Neural cell (in vitro differentiated cells): Measurements from ENCODE around the gene AADAT. TPM values are rescaled to one million over a fixed set of nuclear protein-coding genes. Genes with fewer than 3 reads are reported as not detected.

ENCODE experiments used
- H2AFZ ChIP-seq: fragments of 200-600, 300-800 bp; sonication (generic), shearing (Covaris generic); 2 replicates; pipeline ENCODE4 v1.6.0; 2014; ENCODE audit warnings: low read depth, mild to moderate bottlenecking, antibody characterized with exemption, low read length, moderate library complexity
- H3F3A ChIP-seq: fragments of 200-600 bp; shearing (Covaris generic); 2 replicates; pipeline ENCODE4 v1.6.1; 2016; ENCODE audit warnings: mild to moderate bottlenecking, moderate library complexity, mixed read lengths, antibody characterized with exemption, low read length; ENCODE audit not compliant: insufficient read depth, poor library complexity, severe bottlenecking
- H3K27ac ChIP-seq: fragments of 200-600, 300-800 bp; sonication (generic), shearing (Covaris generic); 2 replicates; pipeline ENCODE4 v1.5.1; 2014; ENCODE audit warnings: mild to moderate bottlenecking, low read length, moderate library complexity
- H3K27me3 ChIP-seq: fragments of 300-800, 200-600 bp; sonication (generic), shearing (Covaris generic); 2 replicates; pipeline ENCODE4 v1.6.0; 2014; ENCODE audit warnings: mild to moderate bottlenecking, low read depth, low read length, moderate library complexity; ENCODE audit not compliant: insufficient read depth
- H3K36me3 ChIP-seq: fragments of 300-800, 200-600 bp; sonication (generic), shearing (Covaris generic); 2 replicates; pipeline ENCODE4 v1.5.1; 2014; ENCODE audit warnings: mild to moderate bottlenecking, antibody characterized with exemption, low read length, moderate library complexity; ENCODE audit not compliant: insufficient read depth
- H3K4me2 ChIP-seq: fragments of 300-800, 200-600 bp; sonication (generic), shearing (Covaris generic); 2 replicates; pipeline ENCODE4 v1.6.0; 2014; ENCODE audit warnings: mild to moderate bottlenecking, low read length
- H3K4me3 ChIP-seq: fragments of 300-800, 200-600 bp; sonication (generic), shearing (Covaris generic); 2 replicates; pipeline ENCODE4 v1.5.1; 2014; ENCODE audit warnings: mild to moderate bottlenecking, low read length, moderate library complexity
- H3K79me2 ChIP-seq: fragments of 200-600 bp; shearing (Covaris generic); replicated peaks from 2 replicates; pipeline ENCODE4 v1.6.0; 2014; ENCODE audit warnings: mild to moderate bottlenecking, low read length, moderate library complexity; ENCODE audit not compliant: insufficient read depth
- H3K9ac ChIP-seq: fragments of 300-800, 200-600 bp; sonication (generic), shearing (Covaris generic); 2 replicates; pipeline ENCODE4 v1.6.1; 2016; ENCODE audit warnings: mild to moderate bottlenecking, low read length, mixed read lengths
- H3K9me2 ChIP-seq: fragments of 200-600 bp; shearing (Covaris generic); 2 replicates; pipeline ENCODE4 v1.6.1; 2016; ENCODE audit warnings: mild to moderate bottlenecking, low read length, mixed read lengths; ENCODE audit not compliant: insufficient read depth
- H3K9me3 ChIP-seq: fragments of 200-600, 300-800 bp; sonication (generic), shearing (Covaris generic); 2 replicates; pipeline ENCODE4 v1.6.1; 2016; ENCODE audit warnings: mild to moderate bottlenecking, mixed run types, low read length, moderate library complexity, mixed read lengths
- H4K20me1 ChIP-seq: fragments of 200-600 bp; shearing (Covaris generic); 2 replicates; pipeline ENCODE4 v1.6.1; 2016; ENCODE audit warnings: mild to moderate bottlenecking, mixed run types; ENCODE audit not compliant: insufficient read depth
- CTCF ChIP-seq: fragments of 450-650 bp; IDR thresholded peaks from 2 replicates; pipeline ENCODE4 v1.5.1; 2014; ENCODE audit warnings: antibody characterized with exemption, mild to moderate bottlenecking, moderate library complexity; ENCODE audit not compliant: poor library complexity, severe bottlenecking
- EP300 ChIP-seq: fragments of 450-650 bp; conservative IDR thresholded peaks from 2 replicates; pipeline ENCODE4 v1.6.1; 2014; ENCODE audit warnings: antibody characterized with exemption, mild to moderate bottlenecking, moderate library complexity; ENCODE audit not compliant: poor library complexity, severe bottlenecking
- EZH2 ChIP-seq: fragments of 200-600, 300-800 bp; shearing (Covaris generic), sonication (generic); IDR thresholded peaks from 2 replicates; pipeline ENCODE4 v1.6.1; 2014; ENCODE audit warnings: antibody characterized with exemption, low read length, borderline replicate concordance, mild to moderate bottlenecking; ENCODE audit not compliant: insufficient read depth, poor library complexity, severe bottlenecking
- MXI1 ChIP-seq: fragments of 450-650 bp; conservative IDR thresholded peaks from 2 replicates; pipeline ENCODE4 v1.6.1; 2014; ENCODE audit warnings: antibody characterized with exemption, mild to moderate bottlenecking; ENCODE audit not compliant: poor library complexity, severe bottlenecking
- POLR2AphosphoS5 ChIP-seq: IDR thresholded peaks from 2 replicates; pipeline ENCODE4 v1.6.1; 2012
- RAD21 ChIP-seq: fragments of 450-650 bp; conservative IDR thresholded peaks from 2 replicates; pipeline ENCODE4 v1.6.1; 2014; ENCODE audit warnings: antibody characterized with exemption, mild to moderate bottlenecking, moderate library complexity
- REST ChIP-seq: IDR thresholded peaks from 2 replicates; pipeline ENCODE4 v1.6.1; 2012; ENCODE audit warnings: borderline replicate concordance
- SMC3 ChIP-seq: fragments of 450-650 bp; conservative IDR thresholded peaks from 2 replicates; pipeline ENCODE4 v1.6.1; 2014; ENCODE audit warnings: antibody characterized with exemption, mild to moderate bottlenecking, moderate library complexity; ENCODE audit not compliant: poor library complexity
- TAF1 ChIP-seq: IDR thresholded peaks from 2 replicates; pipeline ENCODE4 v1.6.1; 2012; ENCODE audit warnings: low read depth
- polyA plus RNA-seq: library from polyadenylated mRNA; depleted of rRNA; stranded (reverse); fragments of >200 nt; gene quantifications from 2 replicates; pipeline ENCODE4 v1.2.3, GENCODE V29; 2014

AADAT gene
- polyA plus RNA-seq, 1 donor from 2014 or later: 79.3 TPM

GRCh38 chr4:170026253-170027021, 63.3 kb downstream of the AADAT start, which contains the start of gene MFAP3L:
TSS of gene MFAP3L (minus strand) at chr4:170026395. CDS start at chr4:170005877, 20,518 bp downstream.
- H3K9me3 ChIP-seq: no peaks in the 10 kb centered on the region
- H3F3A ChIP-seq: no peaks in the 10 kb centered on the region
- H3K4me3 ChIP-seq: peak within 1 kb of the TSS; percentile 76
- peaks cover 15% of the 10 kb centered on the region for H3K27me3 ChIP-seq
- peak within 1 kb of the TSS; percentile 52 for H3K9ac ChIP-seq
- H3K4me2 ChIP-seq: peak within 1 kb of the TSS; percentile 66
- no peaks in the 10 kb centered on the region for H3K79me2 ChIP-seq
- peak within 1 kb of the TSS; percentile 46 for H2AFZ ChIP-seq
- H4K20me1 ChIP-seq: no peaks in the 10 kb centered on the region
- no peaks in the 10 kb centered on the region for H3K9me2 ChIP-seq
- TF ChIP-seq EP300 (no peak), RAD21 (peak; percentile 50), TAF1 (no peak), SMC3 (no peak), REST (no peak), MXI1 (peak; percentile 69), POLR2AphosphoS5 (peak; percentile 19), EZH2 (no peak), CTCF (peak; percentile 58)
- no peaks in the 10 kb centered on the region for H3K36me3 ChIP-seq
- no peak within 1 kb of the TSS for H3K27ac ChIP-seq

GRCh38 chr4:170025523-170026252, 64.1 kb downstream of the AADAT start:
- Histone ChIP-seq H2AFZ (no peak overlapping the region), H3K79me2 (no peaks in the 10 kb centered on the region), H3K27ac (no peak overlapping the region), H3K27me3 (peaks cover 15% of the 10 kb centered on the region), H3K9me2 (no peaks in the 10 kb centered on the region), H3K36me3 (no peaks in the 10 kb centered on the region), H3K4me2 (peak overlapping the region; percentile 22), H3F3A (no peaks in the 10 kb centered on the region), H3K9ac (peak overlapping the region; percentile 49), H3K9me3 (no peaks in the 10 kb centered on the region), H3K4me3 (peak overlapping the region; percentile 76), H4K20me1 (no peaks in the 10 kb centered on the region)
- TF ChIP-seq REST: no peak
- TF ChIP-seq SMC3: no peak
- no peak for TF ChIP-seq RAD21
- TF ChIP-seq EP300: no peak
- no peak for TF ChIP-seq TAF1
- no peak for TF ChIP-seq EZH2
- no peak for TF ChIP-seq CTCF
- no peak for TF ChIP-seq POLR2AphosphoS5
- TF ChIP-seq MXI1: no peak
